K562 (cell line): ENCODE data around the gene FBXL12. TPM values are rescaled to one million over a fixed set of nuclear protein-coding genes. Genes with fewer than 3 reads are reported as not detected.
A peak's percentile ranks its signal among the peaks of the same experiment; 100 is the strongest.

Experiments
- ESRRA ChIP-seq: fragments of 450-650 bp; IDR thresholded peaks from 2 replicates; pipeline ENCODE4 v1.6.1; 2014; ENCODE audit warnings: low read depth, mild to moderate bottlenecking, moderate library complexity, borderline replicate concordance
- GATAD2B ChIP-seq: fragments of 450-650 bp; IDR thresholded peaks from 2 replicates; pipeline ENCODE4 v1.6.1; 2017; ENCODE audit warnings: mild to moderate bottlenecking, borderline replicate concordance
- IRF2 ChIP-seq: sonication (generic); formaldehyde crosslinking; IDR thresholded peaks from 2 replicates; pipeline ENCODE4 v1.8.1; 2022; ENCODE audit warnings: mild to moderate bottlenecking, missing genetic modification reagents
- JUN ChIP-seq, 2 experiments: sonication (generic) in 1 of 2; formaldehyde crosslinking in 1 of 2; IDR thresholded peaks; 2 replicates each; pipeline versions ENCODE4 v1.6.1 to v1.8.0; 2012 to 2022; ENCODE audit warnings: borderline replicate concordance in 2 of 2, mild to moderate bottlenecking in 2 of 2, improper control_type of control experiment in 1 of 2, low read depth in 1 of 2, low read length in 1 of 2, missing genetic modification reagents in 1 of 2
- SIN3B ChIP-seq: fragments of 450-650 bp; IDR thresholded peaks from 2 replicates; pipeline ENCODE4 v1.6.1; 2017; ENCODE audit warnings: low read depth, mild to moderate bottlenecking, moderate library complexity
- TAL1 ChIP-seq: fragments of 450-650 bp; IDR thresholded peaks from 2 replicates; pipeline ENCODE4 v1.6.1; 2016; ENCODE audit warnings: mild to moderate bottlenecking
- TCF3 ChIP-seq: sonication (generic); formaldehyde crosslinking; IDR thresholded peaks from 2 replicates; pipeline ENCODE4 v1.4.0; 2020; ENCODE audit warnings: mild to moderate bottlenecking, missing genetic modification reagents
- ZFX ChIP-seq: sonication (generic); formaldehyde crosslinking; IDR thresholded peaks from 2 replicates; pipeline ENCODE4 v1.8.0; 2022; ENCODE audit warnings: mild to moderate bottlenecking, missing genetic modification reagents, moderate library complexity
- ZNF24 ChIP-seq: fragments of 450-650 bp; IDR thresholded peaks from 2 replicates; pipeline ENCODE4 v1.6.1; 2016
- ZNF444 ChIP-seq: fragments of 250-450 bp; sonication (Bioruptor Pico); IDR thresholded peaks from 2 replicates; pipeline ENCODE4 v1.4.0; 2020; ENCODE audit warnings: mild to moderate bottlenecking, moderate library complexity
- ZNF589 ChIP-seq: fragments of 200-800 bp; sonication (Bioruptor generic); IDR thresholded peaks from 2 replicates; pipeline ENCODE4 v1.6.1; 2016; ENCODE audit warnings: low read depth, missing genetic modification characterization, missing compliant biosample characterization
- ZNF76 ChIP-seq: fragments of 250-450 bp; sonication (Bioruptor Pico); IDR thresholded peaks from 2 replicates; pipeline ENCODE4 v1.4.0; 2020; ENCODE audit warnings: mild to moderate bottlenecking, moderate library complexity, borderline replicate concordance
- polyA plus RNA-seq, 8 experiments: library from polyadenylated mRNA; depleted of rRNA in 4 of 8; stranded (reverse) in 5 of 8; unstranded in 3 of 8; fragments of >200 nt; fragmentation: Nextera tagmentation in 2 of 8; fragmentation: Illumina TruSeq in 1 of 8; extraction: Ambion mirVana in 2 of 8; extraction: Trizol in 1 of 8; gene quantifications; 2 replicates each; pipeline versions ENCODE4 v1.2.1 to v1.2.3, GENCODE V29; 2011 to 2014; ENCODE audit warnings: inconsistent platforms in 1 of 8, missing spikeins in 1 of 8
- total RNA-seq, 7 experiments: library from RNA; depleted of rRNA in 6 of 7; stranded (reverse); fragments of >200 nt in 6 of 7; fragmentation: Illumina TruSeq in 2 of 7; extraction: Trizol in 2 of 7; gene quantifications; 2 replicates each; pipeline versions ENCODE4 v1.2.1 to v1.2.3, GENCODE V29; 2011 to 2021; ENCODE audit warnings: low replicate concordance in 1 of 7
- TF ChIP-seq, protein P1 (sequence below): sonication (generic); formaldehyde crosslinking; IDR thresholded peaks from 2 replicates; pipeline ENCODE4 v1.8.1; 2022; ENCODE audit warnings: missing genetic modification reagents
- TF ChIP-seq, protein P2 (sequence below): fragments of 200-600 bp; sonication (generic); IDR thresholded peaks from one replicate; pipeline ENCODE4 v1.6.1; 2012; ENCODE audit warnings: mild to moderate bottlenecking, low read depth, low read length, inconsistent platforms

FBXL12 gene
- total and polyA plus RNA-seq, 9 of the 15 experiments (the other 6 are each of a cell fraction or from before 2014, with no cell fraction given), result 2.7 to 40.5 (median 26.5) TPM

- TF ChIP-seq, protein P1, sequence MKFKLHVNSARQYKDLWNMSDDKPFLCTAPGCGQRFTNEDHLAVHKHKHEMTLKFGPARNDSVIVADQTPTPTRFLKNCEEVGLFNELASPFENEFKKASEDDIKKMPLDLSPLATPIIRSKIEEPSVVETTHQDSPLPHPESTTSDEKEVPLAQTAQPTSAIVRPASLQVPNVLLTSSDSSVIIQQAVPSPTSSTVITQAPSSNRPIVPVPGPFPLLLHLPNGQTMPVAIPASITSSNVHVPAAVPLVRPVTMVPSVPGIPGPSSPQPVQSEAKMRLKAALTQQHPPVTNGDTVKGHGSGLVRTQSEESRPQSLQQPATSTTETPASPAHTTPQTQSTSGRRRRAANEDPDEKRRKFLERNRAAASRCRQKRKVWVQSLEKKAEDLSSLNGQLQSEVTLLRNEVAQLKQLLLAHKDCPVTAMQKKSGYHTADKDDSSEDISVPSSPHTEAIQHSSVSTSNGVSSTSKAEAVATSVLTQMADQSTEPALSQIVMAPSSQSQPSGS (CRISPR knock-in tag), result no peak
- TF ChIP-seq JUN (IDR thresholded peaks at IDR 0.05; ENCODE audit: borderline replicate concordance, low read depth, low read length), result 0 out of 2 replicates have a peak, but pooled peaks have one; percentile 51
- 0 out of 2 replicates have a peak, but pooled peaks have one; percentile 50 for TF ChIP-seq JUN (CRISPR knock-in tag; IDR thresholded peaks at IDR 0.05; ENCODE audit: borderline replicate concordance)
- TF ChIP-seq TCF3 (CRISPR knock-in tag), result 0 out of 2 replicates have a peak, but pooled peaks have one; percentile 9
- TF ChIP-seq ESRRA, result peak; percentile 67
- no peak for TF ChIP-seq ZNF589 (CRISPR knock-in tag)
- no peak for TF ChIP-seq IRF2 (CRISPR knock-in tag)
- TF ChIP-seq ZNF444, result no peak
- peak; percentile 80 for TF ChIP-seq SIN3B
- peak; percentile 29; the same call in 1 of the 2 replicates for TF ChIP-seq GATAD2B
- peak; percentile 84 for TF ChIP-seq ZFX
- TF ChIP-seq TAL1, result no peak; the same call in 1 of the 2 replicates
- TF ChIP-seq, protein P2, sequence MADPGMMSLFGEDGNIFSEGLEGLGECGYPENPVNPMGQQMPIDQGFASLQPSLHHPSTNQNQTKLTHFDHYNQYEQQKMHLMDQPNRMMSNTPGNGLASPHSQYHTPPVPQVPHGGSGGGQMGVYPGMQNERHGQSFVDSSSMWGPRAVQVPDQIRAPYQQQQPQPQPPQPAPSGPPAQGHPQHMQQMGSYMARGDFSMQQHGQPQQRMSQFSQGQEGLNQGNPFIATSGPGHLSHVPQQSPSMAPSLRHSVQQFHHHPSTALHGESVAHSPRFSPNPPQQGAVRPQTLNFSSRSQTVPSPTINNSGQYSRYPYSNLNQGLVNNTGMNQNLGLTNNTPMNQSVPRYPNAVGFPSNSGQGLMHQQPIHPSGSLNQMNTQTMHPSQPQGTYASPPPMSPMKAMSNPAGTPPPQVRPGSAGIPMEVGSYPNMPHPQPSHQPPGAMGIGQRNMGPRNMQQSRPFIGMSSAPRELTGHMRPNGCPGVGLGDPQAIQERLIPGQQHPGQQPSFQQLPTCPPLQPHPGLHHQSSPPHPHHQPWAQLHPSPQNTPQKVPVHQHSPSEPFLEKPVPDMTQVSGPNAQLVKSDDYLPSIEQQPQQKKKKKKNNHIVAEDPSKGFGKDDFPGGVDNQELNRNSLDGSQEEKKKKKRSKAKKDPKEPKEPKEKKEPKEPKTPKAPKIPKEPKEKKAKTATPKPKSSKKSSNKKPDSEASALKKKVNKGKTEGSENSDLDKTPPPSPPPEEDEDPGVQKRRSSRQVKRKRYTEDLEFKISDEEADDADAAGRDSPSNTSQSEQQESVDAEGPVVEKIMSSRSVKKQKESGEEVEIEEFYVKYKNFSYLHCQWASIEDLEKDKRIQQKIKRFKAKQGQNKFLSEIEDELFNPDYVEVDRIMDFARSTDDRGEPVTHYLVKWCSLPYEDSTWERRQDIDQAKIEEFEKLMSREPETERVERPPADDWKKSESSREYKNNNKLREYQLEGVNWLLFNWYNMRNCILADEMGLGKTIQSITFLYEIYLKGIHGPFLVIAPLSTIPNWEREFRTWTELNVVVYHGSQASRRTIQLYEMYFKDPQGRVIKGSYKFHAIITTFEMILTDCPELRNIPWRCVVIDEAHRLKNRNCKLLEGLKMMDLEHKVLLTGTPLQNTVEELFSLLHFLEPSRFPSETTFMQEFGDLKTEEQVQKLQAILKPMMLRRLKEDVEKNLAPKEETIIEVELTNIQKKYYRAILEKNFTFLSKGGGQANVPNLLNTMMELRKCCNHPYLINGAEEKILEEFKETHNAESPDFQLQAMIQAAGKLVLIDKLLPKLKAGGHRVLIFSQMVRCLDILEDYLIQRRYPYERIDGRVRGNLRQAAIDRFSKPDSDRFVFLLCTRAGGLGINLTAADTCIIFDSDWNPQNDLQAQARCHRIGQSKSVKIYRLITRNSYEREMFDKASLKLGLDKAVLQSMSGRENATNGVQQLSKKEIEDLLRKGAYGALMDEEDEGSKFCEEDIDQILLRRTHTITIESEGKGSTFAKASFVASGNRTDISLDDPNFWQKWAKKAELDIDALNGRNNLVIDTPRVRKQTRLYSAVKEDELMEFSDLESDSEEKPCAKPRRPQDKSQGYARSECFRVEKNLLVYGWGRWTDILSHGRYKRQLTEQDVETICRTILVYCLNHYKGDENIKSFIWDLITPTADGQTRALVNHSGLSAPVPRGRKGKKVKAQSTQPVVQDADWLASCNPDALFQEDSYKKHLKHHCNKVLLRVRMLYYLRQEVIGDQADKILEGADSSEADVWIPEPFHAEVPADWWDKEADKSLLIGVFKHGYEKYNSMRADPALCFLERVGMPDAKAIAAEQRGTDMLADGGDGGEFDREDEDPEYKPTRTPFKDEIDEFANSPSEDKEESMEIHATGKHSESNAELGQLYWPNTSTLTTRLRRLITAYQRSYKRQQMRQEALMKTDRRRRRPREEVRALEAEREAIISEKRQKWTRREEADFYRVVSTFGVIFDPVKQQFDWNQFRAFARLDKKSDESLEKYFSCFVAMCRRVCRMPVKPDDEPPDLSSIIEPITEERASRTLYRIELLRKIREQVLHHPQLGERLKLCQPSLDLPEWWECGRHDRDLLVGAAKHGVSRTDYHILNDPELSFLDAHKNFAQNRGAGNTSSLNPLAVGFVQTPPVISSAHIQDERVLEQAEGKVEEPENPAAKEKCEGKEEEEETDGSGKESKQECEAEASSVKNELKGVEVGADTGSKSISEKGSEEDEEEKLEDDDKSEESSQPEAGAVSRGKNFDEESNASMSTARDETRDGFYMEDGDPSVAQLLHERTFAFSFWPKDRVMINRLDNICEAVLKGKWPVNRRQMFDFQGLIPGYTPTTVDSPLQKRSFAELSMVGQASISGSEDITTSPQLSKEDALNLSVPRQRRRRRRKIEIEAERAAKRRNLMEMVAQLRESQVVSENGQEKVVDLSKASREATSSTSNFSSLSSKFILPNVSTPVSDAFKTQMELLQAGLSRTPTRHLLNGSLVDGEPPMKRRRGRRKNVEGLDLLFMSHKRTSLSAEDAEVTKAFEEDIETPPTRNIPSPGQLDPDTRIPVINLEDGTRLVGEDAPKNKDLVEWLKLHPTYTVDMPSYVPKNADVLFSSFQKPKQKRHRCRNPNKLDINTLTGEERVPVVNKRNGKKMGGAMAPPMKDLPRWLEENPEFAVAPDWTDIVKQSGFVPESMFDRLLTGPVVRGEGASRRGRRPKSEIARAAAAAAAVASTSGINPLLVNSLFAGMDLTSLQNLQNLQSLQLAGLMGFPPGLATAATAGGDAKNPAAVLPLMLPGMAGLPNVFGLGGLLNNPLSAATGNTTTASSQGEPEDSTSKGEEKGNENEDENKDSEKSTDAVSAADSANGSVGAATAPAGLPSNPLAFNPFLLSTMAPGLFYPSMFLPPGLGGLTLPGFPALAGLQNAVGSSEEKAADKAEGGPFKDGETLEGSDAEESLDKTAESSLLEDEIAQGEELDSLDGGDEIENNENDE, result no peak
- TF ChIP-seq ZNF76, result no peak
- TF ChIP-seq ZNF24, result peak; percentile 66
These were observed 50.4 kb downstream of the FBXL12 start, which contains the start of gene ZNF846 (continued) for GRCh38 chr19:9768175-9769112.
